ENCODE data around the gene HECW1. TPM values are rescaled to one million over a fixed set of nuclear protein-coding genes. Genes with fewer than 3 reads are reported as not detected.

Gene HECW1
- total and polyA plus RNA-seq, 2 of the 8 experiments (the other 6 are each of a cell fraction or from before 2014, with no cell fraction given) = 2.9 to 12.7 TPM

GRCh38 chr7:43516581-43517342, 404.3 kb downstream of the HECW1 start:
- no peak overlapping the region for H2BK120ac ChIP-seq (replicated peaks; ENCODE audit: low read depth, low read length)
- 89% methylated on average over 9 of the region's 9 CpGs; no CpG with 5 or more reads in 1 of the 2 experiments for WGBS, 2 experiments (ENCODE audit: extremely low coverage in 1 of 2, insufficient coverage in 1 of 2, insufficient read length in 1 of 2, insufficient replicate concordance in 2 of 2, low coverage in 1 of 2, low lambda C conversion rate in 2 of 2, missing lambda C conversion rate in 1 of 2)
- no peaks in the 10 kb centered on the region for H3K36me3 ChIP-seq (ENCODE audit: control insufficient read depth in 2 of 4, insufficient read depth in 4 of 4, low read length in 3 of 4)
- H4K8ac ChIP-seq (ENCODE audit: extremely low read depth, insufficient read depth, low read length) = no peak overlapping the region
- no peak overlapping the region for H3K4me3 ChIP-seq (ENCODE audit: extremely low read depth in 1 of 4, insufficient read depth in 2 of 4, low read depth in 3 of 4, low read length in 4 of 4)
- no peak overlapping the region for H2AK5ac ChIP-seq (ENCODE audit: low read depth, low read length)
- H2BK12ac ChIP-seq (ENCODE audit: low read depth, low read length) = no peak overlapping the region
- no peak overlapping the region for H2BK20ac ChIP-seq (ENCODE audit: low read length)
- H3K23me2 ChIP-seq (ENCODE audit: low read depth, low read length) = no peaks in the 10 kb centered on the region
- H3K9ac ChIP-seq (replicated peaks in 1 of 4; ENCODE audit: extremely low read depth in 1 of 4, low read depth in 3 of 4, low read length in 3 of 4) = no peak overlapping the region
- peaks cover 0 to 2% (median 1%) of the 10 kb centered on the region in 4 experiments; a peak in 3 of 7 replicates for H3K4me1 ChIP-seq (replicated peaks in 1 of 4; ENCODE audit: control insufficient read depth in 3 of 4, insufficient read depth in 4 of 4, low read length in 3 of 4)
- H3K56ac ChIP-seq (replicated peaks; ENCODE audit: insufficient read length, low read depth, low read length) = no peak overlapping the region
- no peaks in the 10 kb centered on the region for H3K27me3 ChIP-seq (replicated peaks in 1 of 4; ENCODE audit: control insufficient read depth in 3 of 4, extremely low read depth in 1 of 4, insufficient read depth in 3 of 4, low read length in 3 of 4)
- no peak overlapping the region for H3K14ac ChIP-seq (ENCODE audit: insufficient read length)
- no peak for FAIRE-seq
- H2AFZ ChIP-seq (ENCODE audit: low read length) = no peak overlapping the region
- H3K27ac ChIP-seq (ENCODE audit: low read depth, low read length) = no peak overlapping the region
- no peaks in the 10 kb centered on the region for H4K20me1 ChIP-seq (replicated peaks in 1 of 2; ENCODE audit: control insufficient read depth in 1 of 2, insufficient read depth in 2 of 2, low read length in 2 of 2)
- H2BK5ac ChIP-seq (ENCODE audit: low read depth, low read length) = no peak overlapping the region
- no peak overlapping the region for H3K4ac ChIP-seq (replicated peaks; ENCODE audit: insufficient read length, low read depth, low read length)
- H4K91ac ChIP-seq (replicated peaks; ENCODE audit: insufficient read length, low read length) = no peak overlapping the region
- H3K4me2 ChIP-seq (ENCODE audit: insufficient read depth in 1 of 2, low read depth in 2 of 2, low read length in 2 of 2) = no peak overlapping the region
- ChIA-PET POLR2A (ENCODE audit: partially characterized antibody) (no interaction called here), CTCF (ENCODE audit: partially characterized antibody) (interaction anchor here (0.6 to 1.6 kb wide), 4 partner anchors 10 to 248 kb away, joined by 3 read pairs; no protein-coding TSS in a partner anchor)
- H3K18ac ChIP-seq (ENCODE audit: extremely low read depth, low read length) = no peak overlapping the region
- DNase-seq (ENCODE audit: low read depth in 1 of 2, low spot score in 2 of 2) = no peak
- no peak overlapping the region for H2BK15ac ChIP-seq (ENCODE audit: low read length)
- H3K79me2 ChIP-seq (ENCODE audit: control insufficient read depth in 1 of 2, insufficient read depth in 2 of 2, low read length in 2 of 2) = no peaks in the 10 kb centered on the region
- no peak overlapping the region for H3K23ac ChIP-seq (ENCODE audit: insufficient read length)
- no peak overlapping the region for H4K5ac ChIP-seq (ENCODE audit: insufficient read length, low read depth, low read length)
- H3K79me1 ChIP-seq (ENCODE audit: low read depth, low read length) = no peaks in the 10 kb centered on the region
- H3K9me3 ChIP-seq (ENCODE audit: insufficient read depth in 2 of 2, low read depth in 1 of 2, low read length in 1 of 2) = no peaks in the 10 kb centered on the region
- TF ChIP-seq RBBP5 (IDR thresholded peaks at IDR 0.05; ENCODE audit: borderline replicate concordance, low read depth, low read length) (no peak), TCF12 (IDR thresholded peaks at IDR 0.05; ENCODE audit: low read depth, low read length) (no peak), BRCA1 (IDR thresholded peaks at IDR 0.05; ENCODE audit: low read depth, low read length) (no peak), SIX5 (IDR thresholded peaks at IDR 0.05; ENCODE audit: low read depth, low read length) (no peak), SRF (IDR thresholded peaks at IDR 0.05; ENCODE audit: low read depth, low read length) (no peak), KDM4A (IDR thresholded peaks at IDR 0.05; ENCODE audit: low read depth, low read length, severe bottlenecking) (no peak), E2F6 (IDR thresholded peaks at IDR 0.05) (no peak), CBX5 (IDR thresholded peaks at IDR 0.05; ENCODE audit: low read depth, low read length) (no peak), CBX8 (IDR thresholded peaks at IDR 0.05; ENCODE audit: borderline replicate concordance, low read depth, low read length) (no peak), KDM1A (IDR thresholded peaks at IDR 0.05; ENCODE audit: borderline replicate concordance, low read length) (no peak), GTF2F1 (IDR thresholded peaks at IDR 0.05; ENCODE audit: borderline replicate concordance, low read depth, low read length) (no peak), HDAC2 (IDR thresholded peaks at IDR 0.05; ENCODE audit: borderline replicate concordance in 1 of 2, low read depth in 2 of 2, low read length in 2 of 2) (no peak)

Data from H1 (cell line).